Measurements from ENCODE around the gene METRNL. TPM values are rescaled to one million over a fixed set of nuclear protein-coding genes. Genes with fewer than 3 reads are reported as not detected.
"Not testable (repeated sequence)": the region's sequence is repeated elsewhere in the genome, so short reads cannot be mapped to it uniquely, and the experiment has no call there.

The METRNL gene
- total RNA-seq, 2 experiments from 2014 or later, result 29.5 to 34.8 TPM

GRCh38 chr17:83125515-83126274 is 46.3 kb downstream of the METRNL start:
- POLR2A ChIA-PET, result interaction anchor here (0.7 kb wide), 1 partner anchor 21 kb away, joined by 3 read pairs; no protein-coding TSS in a partner anchor

GRCh38 chr17:83126275-83126811 is 46.9 kb downstream of the METRNL start:
- ChIA-PET CTCF (no interaction called here), POLR2A (no interaction called here)

More at GRCh38 chr17:83125515-83126274, 46.3 kb downstream of the METRNL start:
- CTCF ChIA-PET, result no interaction called here

DNA sequence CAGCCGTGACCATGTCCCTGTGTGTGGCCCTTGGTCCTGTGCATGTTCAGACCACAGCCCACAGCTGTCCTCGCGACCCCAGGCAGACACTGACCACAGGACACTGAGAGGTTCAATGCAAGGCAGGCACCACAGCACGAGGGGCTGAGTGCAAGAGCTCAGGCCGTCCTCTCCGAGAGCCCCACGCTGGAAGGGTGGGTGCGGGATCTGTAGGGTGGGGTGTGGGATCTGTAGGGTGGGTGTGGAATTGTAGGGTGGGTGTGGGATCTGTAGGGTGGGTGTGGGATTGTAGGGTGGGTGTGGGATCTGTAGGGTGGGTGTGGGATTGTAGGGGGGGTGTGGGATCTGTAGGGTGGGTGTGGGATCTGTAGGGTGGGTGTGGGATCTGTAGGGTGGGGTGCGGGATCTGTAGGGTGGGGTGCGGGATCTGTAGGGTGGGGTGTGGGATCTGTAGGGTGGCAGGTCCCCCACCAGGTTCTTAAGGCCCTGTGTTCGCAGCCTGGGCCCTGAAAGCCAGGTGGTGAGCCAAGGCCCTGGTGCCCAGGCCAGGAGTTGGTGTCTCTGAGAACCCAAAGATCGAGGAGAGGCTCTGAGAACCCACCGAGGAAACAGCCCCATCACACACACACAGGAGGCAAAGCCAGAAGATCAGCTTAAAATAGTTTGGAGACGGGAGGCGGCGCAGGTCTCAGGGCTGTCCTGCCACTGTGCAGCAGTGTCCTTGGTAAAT is 48.2 kb downstream of the METRNL start:
- POLR2A ChIA-PET, result interaction anchor here (0.6 kb wide), 1 partner anchor 183 kb away, joined by 3 read pairs; no protein-coding TSS in a partner anchor
- CTCF ChIA-PET, result no interaction called here

DNA sequence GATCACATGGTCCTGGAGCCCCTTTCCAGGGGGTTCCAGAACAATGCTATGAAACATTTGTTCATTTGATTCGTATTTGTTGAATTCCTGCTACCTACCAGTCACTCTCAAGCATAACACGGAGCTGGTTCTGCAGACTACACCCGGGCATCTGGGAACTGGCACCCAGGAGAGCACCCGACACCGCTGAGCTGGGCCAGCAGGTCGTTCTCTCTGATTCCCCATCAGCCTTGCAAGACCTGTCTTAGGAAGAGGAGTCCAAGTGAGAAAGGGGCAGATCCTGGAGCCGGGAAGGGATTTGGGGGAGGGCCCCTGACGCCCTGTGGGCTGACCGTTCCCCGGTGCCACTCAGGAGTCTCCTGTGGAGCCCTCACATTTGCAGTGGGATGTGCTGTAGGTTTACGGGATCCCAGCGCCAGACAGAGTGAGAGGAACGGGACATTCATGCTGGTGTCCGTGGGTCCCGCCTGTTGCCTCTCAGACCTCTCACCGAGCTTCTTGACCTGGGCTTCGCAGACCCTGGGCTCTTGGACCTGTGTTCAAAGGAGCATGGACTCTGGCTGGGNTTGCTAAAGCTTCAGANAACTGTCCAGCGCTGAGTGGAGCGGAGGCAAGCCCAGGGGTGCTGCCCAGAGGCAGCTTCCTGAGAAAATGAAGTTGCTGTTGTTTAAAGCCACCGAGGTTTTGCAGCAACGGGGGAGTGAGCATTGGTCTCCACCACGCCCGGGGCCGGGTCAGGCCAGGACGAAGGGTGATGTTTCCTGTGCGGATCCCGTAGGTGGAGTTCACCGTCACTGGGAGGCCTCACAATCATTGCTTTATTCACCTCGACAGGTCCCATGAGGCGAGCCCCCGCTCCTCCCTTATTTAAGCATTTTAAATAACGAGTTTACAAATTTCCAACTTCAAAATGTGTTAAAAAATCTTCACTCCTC is 49.2 kb downstream of the METRNL start:
- ChIA-PET POLR2A (no interaction called here), CTCF (no interaction called here)

DNA sequence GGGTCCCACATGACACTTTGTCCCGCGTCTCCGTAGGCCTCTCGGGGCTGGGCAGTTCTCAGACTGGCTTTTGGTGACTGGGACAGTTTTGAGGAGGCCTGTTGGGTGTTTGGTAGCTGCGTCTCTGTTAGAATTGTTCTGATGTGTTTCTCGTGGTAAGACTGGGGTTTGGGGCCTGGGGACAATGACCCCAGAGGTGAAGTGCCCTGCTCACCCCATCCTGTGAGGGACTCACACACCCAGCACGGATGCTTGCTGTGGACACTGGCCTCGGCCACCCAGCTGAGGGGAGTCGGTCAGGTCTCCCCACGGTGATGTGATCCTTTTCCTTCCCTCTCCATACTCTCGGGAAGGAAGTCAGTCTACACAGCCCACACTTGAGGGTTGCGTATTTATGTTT is 50.3 kb downstream of the METRNL start:
- POLR2A ChIA-PET, result no interaction called here
- CTCF ChIA-PET, result no interaction called here

- CTCF ChIA-PET, result interaction anchor here (0.6 kb wide), 1 partner anchor 586 kb away, joined by 3 read pairs; no protein-coding TSS in a partner anchor
- POLR2A ChIA-PET, result no interaction called here
These were observed 52.1 kb downstream of the METRNL start for GRCh38 chr17:83131401-83132011.

DNA sequence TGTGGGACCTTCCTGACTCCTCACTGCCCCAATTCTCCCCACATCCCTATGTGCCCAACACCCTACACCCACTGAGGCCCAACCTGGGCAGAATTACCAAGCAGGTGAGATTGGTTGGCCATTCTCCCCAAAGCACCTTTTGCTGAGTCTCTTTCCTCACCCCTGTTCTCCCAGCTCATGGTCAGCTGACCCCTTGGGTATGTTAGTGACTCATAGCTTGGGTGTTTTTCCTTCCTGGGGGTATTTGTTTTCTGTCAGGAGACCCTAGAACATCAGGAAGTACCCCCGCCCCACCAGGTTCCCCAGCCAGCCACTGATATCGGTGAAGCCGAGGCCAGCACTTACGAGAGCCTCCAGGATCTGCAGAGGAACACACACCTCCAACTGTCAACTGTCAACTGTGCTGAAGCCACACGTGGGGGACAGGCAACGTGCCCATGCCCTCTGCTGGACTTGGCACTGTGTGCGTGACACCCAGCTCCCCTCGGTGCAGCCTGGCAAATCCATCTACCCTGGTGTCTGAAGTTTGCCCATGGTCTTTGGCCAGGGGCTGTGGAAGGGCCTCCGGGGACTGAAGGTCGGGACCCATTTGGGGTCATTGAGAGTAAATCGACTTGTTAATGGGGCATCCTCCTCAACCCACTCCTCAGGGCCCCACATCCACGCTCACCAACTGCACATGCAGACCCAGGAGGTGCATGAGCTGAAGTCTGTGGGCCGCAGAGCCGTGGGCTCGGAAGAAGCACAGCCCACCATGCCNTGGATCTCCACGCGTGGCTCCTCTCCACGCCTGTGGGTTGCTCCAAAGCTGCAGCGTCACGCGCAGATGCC is 53.1 kb downstream of the METRNL start:
- POLR2A ChIA-PET, result no interaction called here
- CTCF ChIA-PET, result no interaction called here

GRCh38 chr17:83133302-83134121 is 54.1 kb downstream of the METRNL start:
- CTCF ChIA-PET, result no interaction called here
- POLR2A ChIA-PET, result no interaction called here

GRCh38 chr17:83134456-83134855 is 55.0 kb downstream of the METRNL start:
- POLR2A ChIA-PET, CTCF ChIA-PET: not testable (repeated sequence)

GRCh38 chr17:83135692-83136091 is 56.3 kb downstream of the METRNL start:
- ChIA-PET CTCF (no interaction called here), POLR2A (no interaction called here)

- ChIA-PET CTCF (no interaction called here), POLR2A (no interaction called here)
These were observed 56.7 kb downstream of the METRNL start for GRCh38 chr17:83136156-83136555.

DNA sequence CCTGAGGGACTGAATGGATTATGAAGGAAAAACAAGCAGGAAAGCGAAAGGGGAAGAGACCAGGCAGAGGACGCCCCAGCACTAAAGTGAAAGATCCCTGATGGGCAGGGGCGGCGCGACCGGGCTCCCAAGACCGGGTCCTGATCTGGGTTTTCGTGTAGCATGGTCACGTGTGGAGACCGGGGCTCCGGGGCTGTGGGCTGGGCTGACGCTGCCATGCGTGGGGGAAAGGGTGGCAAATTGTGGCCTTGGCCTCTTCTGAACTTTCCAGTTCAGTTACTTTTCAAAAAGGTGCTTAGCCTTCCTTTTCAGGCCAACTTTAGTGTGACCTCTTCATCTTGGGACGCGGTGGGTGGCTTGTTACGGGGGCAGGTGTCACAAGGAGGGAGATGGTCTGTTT is 57.5 kb downstream of the METRNL start:
- ChIA-PET CTCF (no interaction called here), POLR2A (no interaction called here)

DNA sequence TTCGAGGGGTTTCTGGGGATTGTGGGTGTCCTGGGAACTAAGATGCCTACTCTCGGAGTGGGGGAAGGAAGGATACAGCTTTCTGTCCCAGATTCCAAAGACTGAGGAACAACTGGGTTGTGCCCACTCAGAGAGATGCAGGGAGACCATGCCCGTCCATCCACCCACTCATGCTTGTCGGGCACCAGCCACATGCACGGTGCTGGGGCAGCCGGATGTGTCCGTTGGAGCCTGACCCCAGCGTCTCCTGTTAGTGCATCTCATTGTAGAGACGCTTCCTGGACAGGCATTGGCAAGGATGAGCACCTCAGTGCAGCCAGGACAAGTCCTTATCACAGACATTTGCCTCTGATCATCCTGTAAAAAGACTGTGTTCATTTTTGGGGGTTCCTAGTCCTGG is 58.1 kb downstream of the METRNL start:
- POLR2A ChIA-PET, result no interaction called here
- CTCF ChIA-PET, result no interaction called here

DNA sequence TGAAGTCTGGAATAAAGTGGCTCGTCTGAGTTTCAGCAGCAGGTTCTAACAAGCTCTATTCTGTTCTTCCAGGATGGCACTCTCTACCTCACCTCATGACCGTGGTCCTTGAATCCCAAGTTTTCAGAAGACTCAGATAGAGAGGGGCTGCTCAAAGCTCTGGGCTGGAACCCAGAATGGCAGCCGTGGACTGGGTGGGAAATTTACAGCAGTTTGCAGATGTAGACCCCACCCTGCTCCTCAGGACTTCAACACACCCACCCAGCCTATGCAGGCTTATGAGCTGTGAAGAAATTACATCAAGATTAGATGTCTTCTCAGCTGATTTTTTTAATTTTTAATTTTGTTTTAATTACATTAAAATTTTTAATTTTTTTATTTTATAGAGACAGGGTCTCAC is 59.4 kb downstream of the METRNL start:
- ChIA-PET POLR2A (no interaction called here), CTCF (no interaction called here)

DNA sequence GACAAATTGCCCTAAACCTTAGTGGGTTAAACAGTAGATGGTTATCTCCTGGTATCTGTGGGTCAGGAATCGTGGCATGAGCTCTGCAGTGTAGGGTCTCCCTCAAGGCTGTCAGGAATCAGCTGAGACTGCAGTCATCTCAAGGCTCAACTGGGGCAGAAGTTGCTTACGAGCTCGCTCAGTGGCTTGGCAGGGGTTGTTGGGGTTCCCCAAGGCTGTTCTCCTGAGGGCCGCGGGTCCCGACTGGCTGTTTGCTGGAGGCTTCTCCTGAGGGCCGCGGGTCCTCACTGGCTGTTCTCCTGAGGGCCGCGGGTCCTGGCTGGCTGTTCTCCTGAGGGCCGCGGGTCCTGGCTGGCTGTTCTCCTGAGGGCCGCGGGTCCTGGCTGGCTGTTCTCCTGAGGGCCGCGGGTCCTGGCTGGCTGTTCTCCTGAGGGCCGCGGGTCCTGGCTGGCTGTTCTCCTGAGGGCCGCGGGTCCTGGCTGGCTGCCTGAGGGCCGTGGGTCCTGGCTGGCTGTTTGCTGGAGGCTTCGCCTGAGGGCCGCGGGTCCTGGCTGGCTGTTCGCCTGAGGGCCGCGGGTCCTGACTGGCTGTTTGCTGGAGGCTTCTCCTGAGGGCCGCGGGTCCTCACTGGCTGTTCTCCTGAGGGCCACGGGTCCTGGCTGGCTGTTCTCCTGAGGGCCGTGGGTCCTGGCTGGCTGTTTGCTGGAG is 60.3 kb downstream of the METRNL start:
- POLR2A ChIA-PET, CTCF ChIA-PET: not testable (repeated sequence)

GRCh38 chr17:83140249-83140566 is 60.8 kb downstream of the METRNL start:
- POLR2A ChIA-PET, CTCF ChIA-PET: not testable (repeated sequence)

DNA sequence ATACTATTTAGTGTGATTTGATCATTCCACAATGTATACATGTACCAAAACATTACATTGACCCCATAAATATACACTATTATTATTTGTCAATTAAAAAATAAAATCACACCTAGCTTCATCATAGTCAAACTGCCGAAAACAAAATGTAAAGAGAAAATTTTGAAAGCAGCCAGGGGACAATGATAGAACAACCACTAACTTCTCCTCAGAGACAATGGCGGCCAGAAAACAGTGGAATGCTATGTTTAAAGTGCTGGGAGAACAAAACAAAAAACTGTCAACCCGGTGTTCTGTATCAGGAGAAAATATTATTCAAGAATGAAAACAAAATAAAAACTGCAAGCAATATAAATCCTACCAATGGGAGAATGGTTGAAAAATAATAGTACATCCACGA is 63.2 kb downstream of the METRNL start:
- POLR2A ChIA-PET, result no interaction called here

GRCh38 chr17:83143817-83144231 is 64.4 kb downstream of the METRNL start:
- POLR2A ChIA-PET, result no interaction called here
- CTCF ChIA-PET, result no interaction called here

More for the DNA sequence above, 63.2 kb downstream of the METRNL start:
- CTCF ChIA-PET, result no interaction called here
